ENCODE results near the gene CFL2. TPM values are rescaled to one million over a fixed set of nuclear protein-coding genes. Genes with fewer than 3 reads are reported as not detected.

CFL2 gene
- total and polyA plus RNA-seq, 12 donors = 42.8 to 228 (median 122) TPM

DNA sequence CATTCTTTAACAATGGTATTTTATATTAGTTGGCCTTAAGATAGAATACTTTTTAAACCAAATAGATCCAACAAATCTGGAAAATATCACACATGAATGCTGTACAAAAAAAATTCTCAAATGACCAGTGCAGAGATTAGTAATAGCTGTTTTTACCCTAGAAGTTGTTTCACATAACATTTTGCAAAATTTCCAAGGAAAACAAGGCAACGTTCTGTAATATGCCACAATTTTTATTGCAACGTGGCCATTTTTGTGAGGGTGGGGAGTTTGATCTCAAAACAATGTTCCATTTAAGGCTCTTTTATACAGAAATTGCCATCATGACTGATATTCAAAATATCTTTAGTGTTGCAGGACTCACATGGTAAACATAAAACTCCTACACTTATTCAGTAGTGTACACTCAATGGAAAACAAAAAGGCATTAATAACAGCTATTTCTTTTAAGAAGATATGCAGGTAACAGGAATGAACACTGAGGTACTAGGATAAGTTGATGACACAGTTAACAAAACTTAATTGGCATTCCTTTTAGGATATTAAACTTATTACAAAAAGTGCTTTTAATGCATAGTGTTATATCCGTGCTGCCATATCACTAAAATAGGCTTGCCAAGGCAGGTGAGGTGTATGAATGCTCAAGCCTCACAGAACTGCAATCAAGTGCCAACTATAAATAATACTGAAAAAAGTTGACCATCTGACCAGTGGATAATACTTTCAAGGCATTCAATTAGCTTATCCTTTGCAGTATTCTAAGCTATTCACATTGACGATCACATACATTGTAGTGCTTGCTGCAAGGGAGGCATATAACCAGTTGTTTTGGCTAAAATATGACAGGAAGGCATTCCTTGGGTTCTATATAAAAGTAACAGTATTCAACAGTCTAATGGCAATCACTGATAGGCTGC lies 2.3 kb downstream of the CFL2 start:
- no peaks in the 10 kb centered on the region for H3K9me3 ChIP-seq (replicated peaks in 1 of 3)
- intact Hi-C loops (cut with DNase I) = no loop called here
- TF ChIP-seq POLR2A (IDR thresholded peaks at IDR 0.05) (no peak), CTCF (IDR thresholded peaks at IDR 0.05) (no peak)
- peak overlapping the region in 2 of 5 donors; percentile 18 to 98 for H3K27ac ChIP-seq
- peaks cover 42 to 50% of the 10 kb centered on the region in 2 donors for H3K4me1 ChIP-seq (replicated peaks in 1 of 2)
- H3K36me3 ChIP-seq (replicated peaks in 1 of 2) = peaks cover 0 to 9% of the 10 kb centered on the region in 2 donors
- H3K27me3 ChIP-seq = no peaks in the 10 kb centered on the region
- WGBS, 4 donors = 68 to 79% (median 78%) methylated on average over 4 of the region's 4 CpGs
- no peak for DNase-seq
- H3K4me3 ChIP-seq = no peak overlapping the region

DNA sequence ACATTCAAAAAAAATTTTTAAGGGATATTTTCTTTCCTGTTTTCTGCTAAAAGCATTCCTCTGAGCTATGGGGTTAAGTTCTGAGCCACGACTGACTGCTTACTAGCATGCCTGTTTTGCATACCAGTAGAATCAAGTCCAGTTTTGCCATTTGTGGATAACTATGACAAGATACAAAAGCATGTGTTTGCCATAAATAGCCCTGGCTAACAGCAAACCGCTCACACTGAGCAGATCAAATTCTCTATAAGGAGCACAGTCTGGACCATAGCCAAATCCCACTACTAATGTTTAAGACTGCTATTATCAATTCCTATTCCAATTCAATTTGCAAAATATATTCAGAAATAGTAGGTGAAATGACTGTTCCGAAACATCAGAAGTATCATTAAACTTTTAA lies 3.2 kb downstream of the CFL2 start:
- Histone ChIP-seq H3K4me1 (replicated peaks in 1 of 2) (peaks cover 42 to 50% of the 10 kb centered on the region in 2 donors), H3K36me3 (replicated peaks in 1 of 2) (peaks cover 0 to 9% of the 10 kb centered on the region in 2 donors), H3K27me3 (no peaks in the 10 kb centered on the region), H3K27ac (peak overlapping the region in 2 of 5 donors; percentile 10 to 98), H3K9me3 (replicated peaks in 1 of 3) (no peaks in the 10 kb centered on the region), H3K4me3 (no peak overlapping the region)
- intact Hi-C loops (cut with DNase I) = no loop called here
- 40 to 54% (median 46%) methylated on average over 3 of the region's 3 CpGs for WGBS, 4 donors
- DNase-seq = peak in 1 of 7 donors; percentile 13
- TF ChIP-seq CTCF (IDR thresholded peaks at IDR 0.05) (no peak), POLR2A (IDR thresholded peaks at IDR 0.05) (no peak)

GRCh38 chr14:34710744-34711143 lies 3.6 kb downstream of the CFL2 start:
- Histone ChIP-seq H3K36me3 (replicated peaks in 1 of 2) (peaks cover 0 to 9% of the 10 kb centered on the region in 2 donors), H3K4me1 (replicated peaks in 1 of 2) (peaks cover 42 to 50% of the 10 kb centered on the region in 2 donors), H3K9me3 (replicated peaks in 1 of 3) (no peaks in the 10 kb centered on the region), H3K4me3 (no peak overlapping the region), H3K27ac (peak overlapping the region in 3 of 5 donors; percentile 10 to 98 (median 13)), H3K27me3 (no peaks in the 10 kb centered on the region)
- intact Hi-C loops (cut with DNase I) = no loop called here
- TF ChIP-seq POLR2A (IDR thresholded peaks at IDR 0.05) = no peak
- WGBS, 4 donors = 37 to 44% (median 41%) methylated on average over 2 of the region's 2 CpGs
- DNase-seq = no peak

GRCh38 chr14:34710006-34710405 lies 4.4 kb downstream of the CFL2 start:
- Histone ChIP-seq H3K27ac (peak overlapping the region in 4 of 5 donors; percentile 2 to 98 (median 40)), H3K4me3 (peak overlapping the region in 1 of 4 donors; percentile 6), H3K9me3 (replicated peaks in 1 of 3) (no peaks in the 10 kb centered on the region), H3K36me3 (replicated peaks in 1 of 2) (peaks cover 0 to 9% of the 10 kb centered on the region in 2 donors), H3K4me1 (replicated peaks in 1 of 2) (peaks cover 40 to 50% of the 10 kb centered on the region in 2 donors), H3K27me3 (no peaks in the 10 kb centered on the region)
- 19 to 45% (median 27%) methylated on average over 1 of the region's 1 CpG for WGBS, 4 donors
- intact Hi-C loops (cut with DNase I) = no loop called here
- DNase-seq = peak in 2 of 7 donors; percentile 19 to 38
- no peak for TF ChIP-seq CTCF (IDR thresholded peaks at IDR 0.05)
- TF ChIP-seq POLR2A (IDR thresholded peaks at IDR 0.05) = no peak
